OCI-LY3 (cell line): ENCODE results near the gene ANO10.

Source experiments
- CTCF ChIP-seq: fragments of 200-600, 300-600 bp; sonication (generic); IDR thresholded peaks from 2 replicates; pipeline ENCODE4 v1.5.1; 2014; ENCODE audit warnings: antibody characterized with exemption, low read length, low read depth
- EZH2phosphoT487 ChIP-seq: fragments of 200-600 bp; shearing (Covaris generic); IDR thresholded peaks from 2 replicates; pipeline ENCODE4 v1.6.1; 2018; ENCODE audit warnings: antibody characterized with exemption, mixed run types, low read depth

GRCh38 chr3:43364926-43365325, 256.9 kb downstream of the ANO10 start:
- no peak for TF ChIP-seq EZH2phosphoT487
- no peak for TF ChIP-seq CTCF
